ENCODE results near the gene LYSET. TPM values are rescaled to one million over a fixed set of nuclear protein-coding genes. Genes with fewer than 3 reads are reported as not detected.

Gene LYSET
- total and polyA plus RNA-seq, 9 of the 15 experiments (the other 6 are each of a cell fraction or from before 2014, with no cell fraction given), result 7.6 to 36.6 (median 15.9) TPM

DNA sequence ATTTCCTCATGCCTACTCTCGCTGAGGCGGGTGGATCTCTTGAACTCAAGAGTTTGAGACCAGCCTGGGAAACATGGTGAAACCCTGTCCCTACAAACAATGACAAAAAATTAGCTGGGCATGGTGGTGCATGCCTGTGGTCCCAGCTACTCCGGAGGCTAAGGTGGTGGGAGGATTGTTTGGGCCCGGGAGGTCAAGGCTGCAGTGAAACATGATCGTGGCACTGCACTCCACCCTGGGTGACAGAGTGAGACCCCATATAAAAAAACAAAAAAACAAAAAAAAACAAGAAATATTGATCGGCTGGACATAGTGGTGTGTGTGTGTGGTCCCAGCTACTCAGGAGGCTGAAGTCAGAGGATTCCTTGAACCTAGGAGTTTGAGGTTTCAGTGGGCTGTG, 9.6 kb upstream of the LYSET start (continued):
- TF ChIP-seq, protein P1, sequence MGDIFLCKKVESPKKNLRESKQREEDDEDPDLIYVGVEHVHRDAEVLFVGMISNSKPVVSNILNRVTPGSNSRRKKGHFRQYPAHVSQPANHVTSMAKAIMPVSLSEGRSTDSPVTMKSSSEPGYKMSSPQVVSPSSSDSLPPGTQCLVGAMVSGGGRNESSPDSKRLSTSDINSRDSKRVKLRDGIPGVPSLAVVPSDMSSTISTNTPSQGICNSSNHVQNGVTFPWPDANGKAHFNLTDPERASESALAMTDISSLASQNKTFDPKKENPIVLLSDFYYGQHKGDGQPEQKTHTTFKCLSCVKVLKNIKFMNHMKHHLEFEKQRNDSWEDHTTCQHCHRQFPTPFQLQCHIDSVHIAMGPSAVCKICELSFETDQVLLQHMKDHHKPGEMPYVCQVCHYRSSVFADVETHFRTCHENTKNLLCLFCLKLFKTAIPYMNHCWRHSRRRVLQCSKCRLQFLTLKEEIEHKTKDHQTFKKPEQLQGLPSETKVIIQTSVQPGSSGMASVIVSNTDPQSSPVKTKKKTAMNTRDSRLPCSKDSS (IDR thresholded peaks at IDR 0.05; ENCODE audit: low read depth, partially characterized antibody), result no peak
- no peak for TF ChIP-seq POLR2H (tag; IDR thresholded peaks at IDR 0.05; ENCODE audit: low read depth)

- in situ Hi-C loops (cut with MboI), result no loop called here
- WGBS (ENCODE audit: insufficient coverage, low coverage, missing lambda C conversion rate), result 35% methylated on average over 17 of the region's 17 CpGs
- H2AFZ ChIP-seq (ENCODE audit: low read depth, low read length), result peak overlapping the region; percentile 94
Observed at GRCh38 chr14:93183596-93184317, 1.4 kb upstream of the LYSET start.

More at GRCh38 chr14:93183596-93184317, 1.4 kb upstream of the LYSET start:
- FAIRE-seq (no peak), ATAC-seq (no peak), DNase-seq (ENCODE audit: extremely low read depth in 1 of 4, low spot score in 3 of 4) (no peak)
- Histone ChIP-seq H3K9me3 (replicated peaks; ENCODE audit: control insufficient read depth, insufficient read depth, low read depth, low read length) (no peaks in the 10 kb centered on the region), H3K4me1 (replicated peaks in 1 of 2; ENCODE audit: control insufficient read depth in 2 of 2, insufficient read depth in 2 of 2, low read length in 2 of 2) (peaks cover 6 to 15% of the 10 kb centered on the region in 2 experiments; a peak in 3 of 5 replicates), H3K9me1 (ENCODE audit: control insufficient read depth, insufficient read depth, low read length) (no peaks in the 10 kb centered on the region), H3K4me2 (ENCODE audit: insufficient read depth, low read length) (peak overlapping the region; percentile 90), H3K36me3 (ENCODE audit: control insufficient read depth, insufficient read depth, low read length) (peaks cover 19% of the 10 kb centered on the region; the same call in 1 of the 3 replicates), H3K4me3 (peak overlapping the region; percentile 88), H4K20me1 (replicated peaks; ENCODE audit: control insufficient read depth, insufficient read depth, low read length) (no peaks in the 10 kb centered on the region), H3K27me3 (ENCODE audit: control insufficient read depth in 2 of 2, insufficient read depth in 2 of 2, low read length in 2 of 2) (no peaks in the 10 kb centered on the region), H3K27ac (ENCODE audit: extremely low read depth, low read depth, low read length) (peak overlapping the region; percentile 85; the same call in 2 of the 3 replicates), H3K79me2 (ENCODE audit: control insufficient read depth, insufficient read depth, low read length) (peaks cover 16% of the 10 kb centered on the region), H3K9ac (ENCODE audit: insufficient read depth in 1 of 2, low read depth in 2 of 2, low read length in 2 of 2) (peak overlapping the region; percentile 71 to 88; a peak in 3 of 4 replicates)
- POLR2A ChIA-PET, result interaction anchor here (1.1 to 1.5 kb wide), 3 partner anchors 9 to 23 kb away, joined by 4 to 5 read pairs (median 4); partner anchors contain the start of genes GON7 and UBR7
- TF ChIP-seq JUND (IDR thresholded peaks at IDR 0.05; ENCODE audit: borderline replicate concordance, low read depth, low read length), result no peak
- no peak for TF ChIP-seq JUND (tag; IDR thresholded peaks at IDR 0.05; ENCODE audit: borderline replicate concordance, low read depth, low read length)
- BruUV-seq (replicated peaks), result TSS peak; percentile 67
- intact Hi-C loops (cut with micrococcal nuclease), result no loop called here
- CTCF ChIA-PET (ENCODE audit: low intra/inter-chr PET ratio), result no interaction called here

Measured in K562 (cell line).